Cardiac muscle cell (in vitro differentiated cells and primary cell): Measurements from ENCODE around the gene CACNA1C. TPM values are rescaled to one million over a fixed set of nuclear protein-coding genes. Genes with fewer than 3 reads are reported as not detected.

Source experiments
- DNase-seq, 2 donors: peaks; one replicate each; pipeline versions ENCODE4 v3.0.0 to v3.0.0-alpha.2; 2010 to 2017; ENCODE audit warnings: low read depth in 1 of 2, low spot score in 1 of 2
- H3K27ac ChIP-seq: fragments of 200-600 bp; sonication (generic); 2 replicates; pipeline ENCODE4 v1.5.1; 2016
- H3K27me3 ChIP-seq: fragments of 200-600 bp; sonication (generic); 2 replicates; pipeline ENCODE4 v1.6.0; 2016; ENCODE audit warnings: control low read depth
- H3K36me3 ChIP-seq: fragments of 200-600 bp; sonication (generic); 2 replicates; pipeline ENCODE4 v1.5.1; 2016; ENCODE audit warnings: control low read depth
- H3K4me1 ChIP-seq: fragments of 200-600 bp; sonication (generic); 2 replicates; pipeline ENCODE4 v1.8.1; 2017; ENCODE audit warnings: low read depth, mild to moderate bottlenecking, mixed run types
- H3K4me3 ChIP-seq: fragments of 200-600 bp; sonication (generic); 2 replicates; pipeline ENCODE4 v1.5.1; 2016; ENCODE audit warnings: mild to moderate bottlenecking
- H3K9me3 ChIP-seq: fragments of 200-600 bp; sonication (generic); 2 replicates; pipeline ENCODE4 v1.5.1; 2017; ENCODE audit warnings: low read depth, mild to moderate bottlenecking, control low read depth
- CTCF ChIP-seq: IDR thresholded peaks from 2 replicates; pipeline ENCODE4 v1.5.1; 2012; ENCODE audit warnings: low read depth, mild to moderate bottlenecking, low read length
- polyA plus RNA-seq: library from polyadenylated mRNA; unstranded; fragments of >200 nt; fragmentation: Nextera tagmentation; extraction: Ambion mirVana; gene quantifications from 2 replicates; pipeline ENCODE4 v1.2.1, GENCODE V29; 2016
- total RNA-seq: library from RNA; depleted of rRNA; stranded (reverse); fragments of >200 nt; gene quantifications from 2 replicates; pipeline ENCODE4 v1.2.3, GENCODE V29; 2016

CACNA1C gene
- total and polyA plus RNA-seq, 2 experiments from 2014 or later: 40.8 to 77.8 TPM

- H3K4me3 ChIP-seq: no peak overlapping the region
- no peaks in the 10 kb centered on the region for H3K36me3 ChIP-seq
- no peak for TF ChIP-seq CTCF
- H3K27me3 ChIP-seq: no peaks in the 10 kb centered on the region
- H3K4me1 ChIP-seq: peaks cover 9% of the 10 kb centered on the region
- no peaks in the 10 kb centered on the region for H3K9me3 ChIP-seq
- no peak overlapping the region for H3K27ac ChIP-seq
- DNase-seq: no peak
Observed at GRCh38 chr12:2376908-2377657, 324.3 kb downstream of the CACNA1C start.

GRCh38 chr12:2378835-2379330 is 326.1 kb downstream of the CACNA1C start:
- no peak for TF ChIP-seq CTCF
- DNase-seq: no peak
- no peaks in the 10 kb centered on the region for H3K36me3 ChIP-seq
- H3K27me3 ChIP-seq: no peaks in the 10 kb centered on the region
- H3K9me3 ChIP-seq: no peaks in the 10 kb centered on the region
- H3K27ac ChIP-seq: no peak overlapping the region
- peaks cover 19% of the 10 kb centered on the region for H3K4me1 ChIP-seq
- H3K4me3 ChIP-seq: no peak overlapping the region

GRCh38 chr12:2380946-2381345 is 328.2 kb downstream of the CACNA1C start:
- H3K9me3 ChIP-seq: no peaks in the 10 kb centered on the region
- no peak overlapping the region for H3K4me3 ChIP-seq

GRCh38 chr12:2382370-2383155 is 329.8 kb downstream of the CACNA1C start:
- Histone ChIP-seq H3K36me3 (no peaks in the 10 kb centered on the region), H3K4me1 (peaks cover 22% of the 10 kb centered on the region), H3K27ac (no peak overlapping the region), H3K4me3 (no peak overlapping the region), H3K9me3 (no peaks in the 10 kb centered on the region), H3K27me3 (no peaks in the 10 kb centered on the region)
- DNase-seq: peak in 1 of 2 donors; percentile 36
- peak; percentile 7 for TF ChIP-seq CTCF

More at GRCh38 chr12:2380946-2381345, 328.2 kb downstream of the CACNA1C start:
- no peaks in the 10 kb centered on the region for H3K27me3 ChIP-seq
- H3K27ac ChIP-seq: no peak overlapping the region
- DNase-seq: no peak
- no peaks in the 10 kb centered on the region for H3K36me3 ChIP-seq
- TF ChIP-seq CTCF: no peak
- peaks cover 22% of the 10 kb centered on the region for H3K4me1 ChIP-seq

- DNase-seq: peak in 1 of 2 donors; percentile 28
- H3K9me3 ChIP-seq: no peaks in the 10 kb centered on the region
- H3K27me3 ChIP-seq: no peaks in the 10 kb centered on the region
- H3K36me3 ChIP-seq: no peaks in the 10 kb centered on the region
- no peak overlapping the region for H3K27ac ChIP-seq
- H3K4me3 ChIP-seq: no peak overlapping the region
- TF ChIP-seq CTCF: no peak
- peaks cover 22% of the 10 kb centered on the region for H3K4me1 ChIP-seq
Observed at GRCh38 chr12:2383325-2384028, 330.7 kb downstream of the CACNA1C start.
